ENCODE results near the gene CNKSR3.

Gene CNKSR3

DNA sequence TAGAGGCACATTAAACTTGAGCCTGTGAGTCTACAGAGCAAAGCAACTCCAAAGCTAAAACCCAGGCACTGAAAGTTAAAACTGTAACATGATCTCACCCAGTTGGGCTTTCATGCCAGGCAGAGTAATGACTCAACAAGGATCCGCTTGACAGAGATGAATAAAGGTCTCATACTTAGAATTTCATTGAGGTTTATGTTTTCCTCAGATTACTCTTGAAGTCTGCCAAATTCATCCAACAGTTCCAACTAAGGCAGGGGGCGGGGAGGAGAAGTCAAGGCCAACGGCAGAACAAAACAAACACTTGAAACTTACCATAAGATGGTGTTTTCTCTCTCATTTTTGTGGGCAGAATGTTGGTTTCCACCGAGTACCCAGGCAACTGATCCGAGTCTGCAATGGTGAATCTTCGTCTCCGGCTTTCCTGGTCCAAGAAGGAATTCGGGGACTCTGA lies 99.8 kb downstream of the CNKSR3 start:
- peak; percentile 98 for FAIRE-seq

DNA sequence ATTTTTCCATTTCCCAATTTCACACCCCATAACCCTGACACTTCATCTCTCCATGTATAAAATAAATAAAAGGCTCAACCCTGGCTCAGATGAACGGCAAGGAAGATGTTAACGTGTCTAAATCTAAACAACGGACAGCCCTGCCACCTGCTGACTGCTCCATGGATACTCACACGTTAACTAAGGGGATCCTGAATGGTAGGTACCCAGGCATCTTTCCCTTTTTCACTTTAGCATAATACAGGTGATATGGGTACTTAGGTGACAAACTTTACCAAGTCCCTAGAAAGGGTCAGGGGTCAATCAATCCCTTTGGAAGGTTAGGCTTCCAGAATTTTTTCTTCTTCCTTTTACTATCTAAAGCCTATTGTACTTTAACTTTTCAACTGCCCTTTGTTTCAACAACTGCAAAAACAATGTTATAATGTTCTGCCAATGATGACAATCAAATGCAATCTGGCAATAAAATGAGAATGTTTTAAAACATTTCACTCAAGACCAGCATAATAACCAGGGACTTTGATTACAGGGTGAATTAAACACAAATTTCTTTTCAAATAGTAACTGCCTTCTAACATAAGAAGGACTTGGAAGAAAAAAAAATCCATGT lies 101.5 kb downstream of the CNKSR3 start:
- peak; percentile 81 for FAIRE-seq

DNA sequence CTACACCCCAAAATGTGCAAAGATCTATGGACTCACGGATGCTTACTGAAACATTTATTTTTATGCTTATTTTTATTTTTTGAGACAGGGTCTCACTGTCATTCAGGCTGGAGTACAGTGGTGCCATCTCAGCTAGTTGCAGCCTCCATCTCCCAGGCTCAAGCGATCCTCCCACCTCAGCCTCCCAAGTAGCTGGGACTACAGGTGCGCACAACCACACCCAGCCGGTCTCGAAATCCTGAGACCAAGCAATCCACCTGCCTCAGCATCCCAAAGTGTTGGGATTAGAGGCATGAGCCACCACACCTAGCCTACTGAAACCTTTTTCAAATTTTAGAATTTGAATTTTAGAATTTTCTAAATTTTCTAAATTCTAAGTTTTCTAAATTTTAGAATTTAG lies 103.0 kb downstream of the CNKSR3 start:
- FAIRE-seq: no peak

DNA sequence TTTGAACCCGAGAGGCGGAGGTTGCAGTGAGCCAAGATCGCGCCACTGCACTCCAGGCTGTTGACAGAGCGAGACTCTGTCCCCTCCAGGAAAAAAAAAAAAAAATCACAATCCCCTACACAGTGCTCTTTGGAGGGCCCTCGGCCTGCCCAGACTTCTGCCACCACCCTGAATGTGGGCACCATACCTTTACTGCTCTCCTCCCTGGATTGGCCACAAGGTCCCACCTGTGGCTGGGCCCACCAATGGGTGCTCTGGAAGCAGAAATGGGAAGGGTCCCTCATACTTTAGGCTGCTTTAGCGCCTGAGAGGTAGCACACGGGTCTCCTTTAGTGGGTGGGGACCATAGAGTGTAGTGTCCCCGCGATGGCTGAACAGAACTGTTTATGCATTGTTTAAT lies 103.6 kb downstream of the CNKSR3 start:
- no peak for FAIRE-seq

DNA sequence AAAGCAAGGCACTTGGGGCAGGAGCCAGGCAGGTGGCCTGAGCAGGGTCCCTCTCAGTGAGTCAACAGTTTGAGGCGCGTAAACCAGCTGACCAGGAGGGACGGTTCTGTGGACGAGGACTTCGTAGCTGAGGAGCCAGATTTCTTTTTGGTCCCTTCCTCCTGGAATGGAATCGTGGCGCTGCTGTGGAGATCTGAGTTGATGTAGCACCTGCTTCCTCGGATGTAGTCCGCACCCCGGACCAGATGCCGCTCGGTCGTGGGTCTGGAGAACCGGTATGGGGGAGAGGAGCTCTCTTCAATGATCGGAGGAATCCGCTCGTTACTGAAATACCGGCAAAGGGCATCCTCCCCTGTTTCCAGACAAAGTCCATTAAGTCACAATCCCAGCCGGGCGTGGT lies 104.2 kb downstream of the CNKSR3 start:
- FAIRE-seq: no peak

DNA sequence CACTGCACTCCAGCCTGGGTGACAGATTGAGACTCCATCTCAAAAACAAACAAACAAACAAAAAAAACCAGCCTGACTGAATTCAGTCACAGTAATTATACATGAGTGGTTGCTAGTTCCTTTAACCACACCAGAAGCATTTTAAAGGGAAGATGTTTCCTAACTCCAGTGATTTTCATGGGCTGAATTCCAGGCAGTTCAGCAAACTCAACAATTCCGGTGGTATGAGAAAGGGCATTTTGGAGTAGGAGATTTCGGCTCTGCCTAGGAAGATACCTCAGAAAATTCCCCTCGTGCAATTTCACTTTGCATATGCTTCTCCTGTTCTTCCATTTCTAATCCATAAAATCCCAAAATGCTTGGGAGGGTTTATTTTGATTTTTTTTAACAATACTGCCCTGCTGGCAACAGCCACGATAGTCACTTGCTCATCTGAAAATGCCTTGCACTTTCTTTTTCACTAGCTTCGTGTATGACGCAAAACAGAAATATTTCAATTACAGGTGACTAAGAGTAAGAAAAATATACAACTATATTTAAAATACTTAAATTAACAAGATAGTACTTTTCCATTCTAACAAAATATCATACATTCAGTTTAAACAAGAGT lies 105.6 kb downstream of the CNKSR3 start:
- peak; percentile 21 for FAIRE-seq

DNA sequence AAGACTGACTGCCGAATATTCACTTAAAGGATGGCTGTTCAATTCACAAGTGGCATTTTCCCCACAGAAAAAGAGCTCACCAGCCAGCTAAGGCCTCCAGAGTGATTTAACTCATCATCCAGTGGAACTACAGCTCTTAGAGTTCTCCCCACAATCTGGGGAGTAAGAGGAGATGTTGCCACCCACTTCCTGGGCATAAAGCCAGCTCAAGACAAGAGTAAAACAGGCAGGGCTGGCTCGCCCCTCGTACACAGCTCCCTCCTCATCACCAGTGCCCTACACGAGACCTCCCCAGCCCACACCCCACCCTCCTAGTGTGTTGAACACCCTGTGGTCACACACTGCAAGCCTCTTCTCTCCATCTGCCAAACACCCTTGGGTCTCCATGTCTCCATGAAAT lies 106.7 kb downstream of the CNKSR3 start:
- FAIRE-seq: no peak

DNA sequence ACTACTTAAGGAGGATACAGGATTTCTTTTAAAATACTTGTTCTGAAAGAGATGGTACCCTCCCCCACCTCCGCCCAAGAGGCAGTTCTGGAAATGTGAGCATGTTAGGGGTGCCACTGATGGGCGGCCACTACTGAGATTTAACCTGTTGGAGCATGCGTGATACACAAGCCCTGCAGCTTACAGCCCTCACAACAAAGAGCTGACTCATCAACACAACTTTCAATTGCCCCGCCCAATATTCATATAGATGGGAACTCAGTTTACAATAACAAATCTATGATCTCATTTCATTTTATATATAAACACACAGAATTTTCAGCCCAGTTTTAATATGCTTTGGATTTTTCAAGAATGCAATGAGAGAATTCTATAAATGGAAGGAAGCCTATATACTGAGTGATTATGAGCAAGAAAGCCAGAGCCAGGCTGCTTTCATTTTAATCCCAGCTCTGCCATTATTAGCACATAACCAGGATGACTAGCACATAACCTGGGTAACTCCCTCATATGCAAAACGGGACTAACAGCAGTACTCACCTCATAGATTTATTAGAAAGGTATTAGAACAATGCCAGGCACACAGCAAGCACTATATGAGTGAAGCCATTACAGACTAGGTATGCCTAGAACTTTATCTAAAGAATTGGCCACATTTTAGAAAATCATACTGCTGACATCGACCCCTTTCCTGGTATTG lies 108.3 kb downstream of the CNKSR3 start:
- no peak for FAIRE-seq

DNA sequence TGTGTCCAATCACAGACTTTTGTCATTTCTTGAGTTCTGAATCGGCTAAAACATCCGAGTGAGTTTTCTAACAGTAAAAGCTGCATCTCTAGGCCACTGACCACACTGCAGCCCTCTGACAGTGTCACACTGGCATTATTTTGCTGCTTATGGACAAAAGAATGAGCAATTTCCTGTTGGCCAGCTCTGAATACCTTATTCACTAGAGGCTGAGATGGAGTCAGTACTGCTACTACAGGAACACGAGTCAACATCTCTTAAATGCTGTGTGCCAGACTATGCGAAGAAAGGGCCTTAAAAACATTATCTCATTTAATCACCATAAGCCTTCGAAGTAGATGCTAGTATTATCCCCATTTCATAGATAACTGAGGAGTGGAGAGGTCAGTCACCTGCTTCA lies 111.4 kb downstream of the CNKSR3 start:
- no peak for FAIRE-seq

DNA sequence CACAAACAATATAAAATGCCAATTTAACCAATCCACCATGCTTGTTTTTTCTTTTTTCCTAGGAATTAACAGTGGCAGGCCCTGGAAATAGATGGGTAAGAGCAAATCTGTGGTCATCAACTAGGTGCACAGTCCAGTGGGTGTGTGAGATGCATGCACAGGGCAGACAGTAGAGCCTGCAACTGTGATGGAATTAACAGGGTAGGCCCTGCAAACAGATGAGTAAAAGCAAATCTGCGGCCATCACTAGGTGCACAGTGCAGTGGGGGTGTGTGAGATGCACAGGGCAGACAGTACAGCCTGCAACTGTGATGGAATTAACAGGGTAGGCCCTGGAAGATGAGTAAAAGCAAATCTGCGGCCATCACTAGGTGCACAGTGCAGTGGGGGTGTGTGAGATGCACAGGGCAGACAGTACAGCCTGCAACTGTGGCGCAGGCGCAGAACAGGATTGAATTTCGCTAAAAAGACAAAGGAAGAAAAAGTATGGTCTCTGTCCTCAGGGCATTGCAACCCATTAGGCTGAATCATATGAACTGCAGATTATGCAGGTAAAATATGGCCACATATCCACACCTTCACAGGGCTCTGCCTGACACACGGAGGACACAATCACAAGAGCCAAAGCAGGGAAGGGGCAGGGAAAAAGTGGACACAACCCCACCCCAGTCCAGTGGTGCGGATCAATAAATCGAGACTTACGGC lies 112.8 kb downstream of the CNKSR3 start:
- no peak for FAIRE-seq

DNA sequence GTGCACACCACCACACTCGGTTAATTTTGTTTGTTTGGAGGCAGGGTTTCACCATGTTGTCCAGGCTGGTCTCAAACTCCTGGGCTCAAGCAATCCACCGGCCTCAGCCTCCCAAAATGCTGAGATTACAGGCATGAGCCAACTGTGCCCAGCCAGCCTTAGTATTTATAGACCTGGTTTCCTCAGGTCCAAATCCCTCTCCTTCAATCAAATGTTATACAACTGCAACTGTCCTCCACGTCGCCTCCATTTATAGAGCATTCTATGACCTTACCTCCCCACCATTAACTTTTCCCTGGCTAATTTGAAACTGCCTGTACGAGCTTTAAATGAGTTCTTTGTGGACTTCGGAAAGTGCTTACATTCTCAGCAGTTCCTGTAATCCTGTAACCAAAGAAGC lies 114.6 kb downstream of the CNKSR3 start:
- no peak for FAIRE-seq

DNA sequence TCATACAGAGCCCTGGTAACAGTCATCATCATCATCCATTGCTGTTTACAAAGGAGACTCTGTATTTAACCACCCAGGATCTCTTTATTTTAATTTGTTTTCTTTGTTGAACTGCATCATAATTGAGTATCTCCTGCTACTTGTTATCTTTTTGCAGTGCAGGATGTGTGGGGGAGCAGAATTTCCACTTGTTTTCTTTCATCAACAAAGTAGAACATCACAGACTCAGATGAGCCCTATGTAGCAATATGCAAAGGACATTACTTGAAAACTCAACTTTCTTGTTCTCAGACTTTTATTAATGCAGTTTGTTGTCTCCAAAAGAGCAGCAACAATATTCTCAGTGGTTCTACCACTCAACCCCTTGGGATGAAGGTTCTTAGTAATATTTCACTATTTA lies 115.2 kb downstream of the CNKSR3 start:
- FAIRE-seq: peak; percentile 96

DNA sequence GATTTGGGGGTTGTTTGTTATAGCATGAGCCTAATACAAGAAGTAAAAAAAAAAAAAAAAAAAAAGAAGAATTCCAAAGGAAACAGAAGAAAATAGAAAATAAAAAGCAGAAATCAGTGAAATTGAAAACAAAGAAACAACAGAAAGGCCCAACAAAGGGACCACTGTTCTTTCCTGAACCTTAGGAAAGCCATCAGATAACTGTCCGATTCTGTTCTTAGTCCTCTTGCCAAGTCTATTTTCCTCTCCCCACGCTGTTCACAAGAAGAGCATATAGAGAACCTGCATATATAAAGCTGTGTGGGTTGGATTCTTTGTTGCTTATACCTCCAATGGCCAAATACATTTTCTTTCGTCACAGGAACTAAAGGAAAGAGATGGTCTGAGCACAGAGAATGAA lies 115.9 kb downstream of the CNKSR3 start:
- no peak for FAIRE-seq

DNA sequence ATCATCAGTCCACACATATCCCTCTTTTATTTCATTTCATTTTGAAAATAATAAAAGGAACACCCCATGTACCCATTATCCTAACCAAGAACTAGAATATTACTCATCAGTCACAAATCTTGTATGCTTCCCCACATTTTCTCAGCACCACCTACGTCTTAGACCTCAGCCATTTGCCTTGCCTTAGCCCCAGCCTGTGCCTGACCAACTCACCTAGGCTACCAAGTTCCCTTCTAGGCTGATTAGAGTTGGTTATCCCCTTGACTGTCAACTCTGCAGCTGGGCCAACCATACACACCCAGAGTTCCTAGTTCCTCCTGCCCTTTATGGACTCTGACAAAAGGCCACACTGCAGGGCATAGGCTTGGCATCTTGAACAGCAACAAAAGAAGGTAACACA lies 120.5 kb downstream of the CNKSR3 start:
- no peak for FAIRE-seq

DNA sequence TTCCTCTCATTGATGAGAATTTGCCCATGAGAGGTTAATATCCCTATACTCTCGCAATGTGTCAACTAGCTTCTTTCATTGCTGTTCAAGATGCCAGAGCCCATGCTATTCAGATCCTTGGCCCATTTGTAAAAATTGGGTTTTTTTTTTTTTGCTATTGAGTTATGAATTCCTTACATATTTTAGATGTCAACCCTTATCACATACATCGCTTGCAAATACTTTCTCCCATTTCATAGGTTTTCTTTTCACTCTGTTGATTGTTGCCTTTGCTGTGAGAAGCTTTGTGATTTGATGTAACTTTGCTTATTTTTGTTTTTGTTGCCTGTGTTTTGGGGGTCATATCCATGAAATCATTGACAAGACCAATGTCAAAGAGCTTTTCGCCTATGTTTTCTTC lies 121.7 kb downstream of the CNKSR3 start:
- FAIRE-seq: no peak

DNA sequence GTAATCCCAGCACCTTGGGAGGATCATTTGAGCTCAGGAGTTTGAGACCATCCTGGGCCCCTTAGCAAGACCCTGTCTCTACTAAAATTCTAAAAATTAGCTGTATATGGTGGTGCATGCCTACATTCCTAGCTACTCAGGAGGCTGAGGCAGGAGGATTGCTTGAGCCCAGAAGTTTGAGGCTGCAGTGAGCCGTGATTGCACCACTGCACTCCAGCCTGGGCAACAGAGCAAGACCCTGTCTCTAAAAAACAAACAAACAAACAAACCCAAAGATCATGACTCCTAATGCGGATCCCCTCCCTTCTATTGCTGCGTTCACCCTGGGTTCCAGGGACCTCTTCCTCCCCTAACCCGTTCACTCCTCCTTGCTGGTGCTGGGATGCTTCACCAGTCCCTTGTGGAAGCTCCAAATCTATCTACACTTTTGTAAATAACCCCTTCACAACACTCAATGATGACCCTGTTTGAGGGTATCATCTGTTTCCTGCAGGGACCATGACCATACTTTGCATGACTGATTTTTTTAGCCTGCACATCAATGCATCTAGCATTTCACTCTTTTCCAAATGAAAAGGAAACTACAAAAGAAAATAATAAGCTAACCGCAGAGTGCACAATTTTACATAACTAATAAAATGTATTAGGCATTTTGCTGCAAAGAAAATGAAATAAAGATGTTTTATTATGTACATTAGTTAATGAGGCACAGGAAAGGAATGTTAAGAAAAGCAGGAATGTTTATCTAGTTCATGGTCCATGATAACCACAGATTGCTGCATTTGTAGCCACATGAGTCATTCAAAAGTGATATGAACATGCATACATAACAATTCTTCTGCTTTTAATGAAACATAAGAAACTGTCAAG lies 123.4 kb downstream of the CNKSR3 start:
- peak; percentile 84 for FAIRE-seq

DNA sequence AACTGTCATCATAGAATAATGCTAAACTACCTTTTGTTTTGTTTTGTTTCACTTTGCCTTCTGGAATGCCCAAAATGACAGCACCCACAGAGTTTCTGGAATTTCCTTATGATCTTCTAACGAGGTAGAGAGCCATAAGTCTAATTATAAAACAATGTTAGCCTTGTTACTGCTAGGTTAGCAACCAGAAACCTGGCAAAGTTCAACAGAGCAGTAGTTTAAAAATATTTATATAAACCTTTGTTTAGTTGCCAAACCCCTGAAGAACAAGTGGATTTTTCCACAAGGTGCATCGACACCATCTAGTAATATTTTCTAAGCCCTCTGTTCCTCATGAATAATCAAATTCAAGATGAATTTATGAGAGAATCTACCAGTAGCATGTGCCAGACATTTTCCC lies 126.3 kb downstream of the CNKSR3 start:
- FAIRE-seq: peak; percentile 96

DNA sequence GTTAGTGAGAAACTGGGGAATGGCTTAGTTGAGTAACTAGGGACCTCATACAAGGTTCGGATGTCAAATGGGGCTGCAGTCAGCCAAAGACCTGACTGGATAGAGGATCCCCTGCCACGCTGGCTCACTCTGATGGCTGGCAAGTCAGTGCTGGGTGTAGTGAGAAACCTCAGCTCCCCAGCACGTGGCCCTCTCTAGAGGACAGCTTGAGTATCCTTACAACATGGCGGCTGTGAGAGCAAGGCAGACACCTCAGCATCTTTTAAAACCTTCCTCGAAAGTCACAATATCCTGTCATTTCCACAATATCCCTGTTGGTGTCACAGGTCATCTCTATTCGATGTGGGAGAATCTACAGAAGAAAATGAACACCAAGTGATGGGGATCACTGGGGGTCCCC lies 127.2 kb downstream of the CNKSR3 start:
- FAIRE-seq: no peak

DNA sequence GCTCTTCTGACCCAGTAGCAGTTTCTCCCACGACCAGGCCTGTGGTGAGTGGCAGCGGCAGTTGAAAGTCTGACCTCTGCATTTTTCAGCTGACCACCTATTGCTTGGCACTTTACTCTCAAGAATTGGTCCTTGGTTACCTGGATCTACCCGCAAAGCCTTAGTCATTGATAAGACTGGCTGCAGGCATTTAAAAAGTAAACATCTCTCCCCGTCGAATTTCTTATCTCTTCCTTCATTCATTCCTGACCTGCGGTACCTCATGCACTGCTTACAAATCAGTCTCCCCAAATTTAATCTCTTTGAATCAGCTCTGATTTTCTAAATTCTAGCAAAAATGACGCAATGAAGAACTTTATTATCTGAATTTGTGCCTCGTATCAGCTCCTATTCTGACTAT lies 127.7 kb downstream of the CNKSR3 start:
- no peak for FAIRE-seq

DNA sequence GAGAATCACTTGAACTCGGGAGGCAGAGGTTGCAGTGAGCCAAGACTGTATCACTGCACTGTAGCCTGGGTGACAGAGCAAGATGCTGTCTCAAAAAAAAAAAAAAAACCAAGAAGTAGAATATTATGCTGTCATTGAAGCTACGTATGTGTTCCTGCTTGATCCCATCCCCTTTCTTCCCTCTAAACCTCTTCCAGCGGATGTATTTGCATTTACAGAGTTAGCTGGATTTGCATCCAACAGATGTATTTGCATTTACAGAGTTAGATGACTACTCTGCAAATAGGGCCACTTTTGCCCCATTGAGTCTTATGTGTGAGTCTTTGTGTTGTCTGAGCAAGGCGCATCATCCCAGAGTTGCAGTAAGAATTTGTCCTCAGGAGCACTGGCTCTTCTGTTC lies 128.9 kb downstream of the CNKSR3 start:
- no peak for FAIRE-seq

DNA sequence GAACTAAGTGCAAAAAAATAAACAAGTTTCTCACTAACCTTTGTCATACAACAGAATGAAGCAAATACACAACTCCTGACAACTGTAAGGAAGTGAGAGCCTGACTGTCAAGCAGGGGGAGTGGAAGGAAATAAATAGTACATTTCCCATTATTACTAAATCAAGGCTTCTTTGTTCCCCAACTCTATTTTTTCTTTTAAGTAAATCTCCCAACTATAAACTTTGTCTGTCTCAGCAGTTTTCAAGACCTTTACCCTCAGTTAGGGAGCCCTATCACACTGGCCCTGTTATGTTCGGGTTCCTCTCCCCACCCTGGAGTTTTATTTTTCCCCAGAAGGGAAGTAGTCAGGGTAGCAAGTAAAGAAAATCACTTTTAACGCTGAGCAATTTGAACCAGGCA lies 129.7 kb downstream of the CNKSR3 start:
- FAIRE-seq: peak; percentile 19

DNA sequence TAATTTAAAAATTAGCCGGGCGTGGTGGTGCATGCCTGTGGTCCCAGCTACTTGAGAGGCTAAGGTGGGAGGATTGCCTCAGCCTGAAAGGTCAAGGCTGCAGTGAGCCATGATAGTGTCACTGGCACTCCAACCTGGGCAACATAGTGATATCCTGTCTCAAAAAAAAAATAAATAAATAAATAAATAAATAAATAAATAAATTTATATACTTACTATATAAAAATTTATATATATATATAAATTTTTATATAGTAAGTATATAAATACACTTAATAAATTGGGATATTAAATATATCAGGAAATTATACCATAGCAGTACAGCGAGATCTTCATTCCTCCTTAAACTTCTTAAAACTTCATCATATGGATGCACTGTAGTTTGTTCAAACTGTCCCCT lies 130.9 kb downstream of the CNKSR3 start:
- peak; percentile 55 for FAIRE-seq

DNA sequence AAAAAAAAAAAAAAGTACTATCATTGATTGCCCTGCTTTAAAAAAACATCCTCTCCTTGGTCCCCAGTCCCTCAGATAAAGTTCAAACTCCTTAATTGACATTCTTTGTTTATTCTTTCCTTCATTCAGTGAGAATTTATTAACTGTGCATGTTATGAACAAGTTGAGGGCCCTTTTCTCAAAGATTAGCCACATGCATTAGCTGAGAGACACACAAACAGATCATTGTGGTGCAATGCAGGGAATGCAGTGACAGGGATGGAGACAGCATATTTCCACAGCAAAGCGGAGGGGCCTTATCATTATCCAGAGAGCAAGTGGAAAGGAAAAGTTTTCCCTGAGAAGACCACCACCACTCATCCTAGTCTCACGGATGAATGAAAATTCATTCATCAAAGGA lies 132.0 kb downstream of the CNKSR3 start:
- FAIRE-seq: no peak
